ENCODE measurements around the gene CRY1. TPM values are rescaled to one million over a fixed set of nuclear protein-coding genes. Genes with fewer than 3 reads are reported as not detected.
"Not testable (repeated sequence)": the region's sequence is repeated elsewhere in the genome, so short reads cannot be mapped to it uniquely, and the experiment has no call there.

CRY1 gene
- polyA plus RNA-seq, 1 donor: 14.9 TPM

GRCh38 chr12:107108366-107108765 is 15.0 kb upstream of the CRY1 start:
- DNase-seq (ENCODE audit: low read depth): not testable (repeated sequence)

- no peak for DNase-seq (ENCODE audit: low read depth)
Measured at GRCh38 chr12:107107381-107107780, 14.0 kb upstream of the CRY1 start.

GRCh38 chr12:107106241-107107025 is 13.1 kb upstream of the CRY1 start:
- DNase-seq (ENCODE audit: low read depth): no peak

DNA sequence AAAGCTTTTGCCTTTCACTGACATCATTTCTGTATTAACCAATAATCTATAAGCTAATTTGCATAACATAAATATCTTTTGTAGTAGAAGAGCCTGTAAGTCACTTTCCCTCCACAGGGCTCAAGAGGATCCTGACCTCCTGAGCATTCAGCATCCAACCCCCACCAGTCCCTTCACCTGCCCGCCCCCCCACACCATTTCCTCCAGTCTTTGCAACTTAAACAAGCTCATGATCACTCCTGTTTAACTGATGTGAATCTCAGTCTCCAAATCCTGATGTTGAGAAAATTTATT is 12.0 kb upstream of the CRY1 start:
- no peak for DNase-seq (ENCODE audit: low read depth)

DNA sequence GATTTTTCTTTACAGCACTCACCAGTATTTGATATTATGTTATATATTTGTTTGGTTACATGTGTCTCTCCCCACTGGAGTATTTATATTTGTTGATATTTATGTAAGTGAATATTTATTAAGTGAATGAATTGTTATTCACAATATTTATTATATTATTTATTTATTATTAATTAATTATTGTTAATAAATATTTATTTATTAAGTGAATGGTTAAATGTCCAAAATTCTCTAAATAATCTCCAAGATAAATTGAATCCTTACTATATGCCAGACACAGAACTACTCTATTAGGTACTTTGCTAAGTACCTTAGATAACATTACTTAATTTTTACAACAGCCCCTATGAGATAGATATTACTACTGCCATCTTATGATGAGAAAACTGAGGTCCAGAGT is 10.2 kb upstream of the CRY1 start:
- no peak for DNase-seq (ENCODE audit: low read depth)

DNA sequence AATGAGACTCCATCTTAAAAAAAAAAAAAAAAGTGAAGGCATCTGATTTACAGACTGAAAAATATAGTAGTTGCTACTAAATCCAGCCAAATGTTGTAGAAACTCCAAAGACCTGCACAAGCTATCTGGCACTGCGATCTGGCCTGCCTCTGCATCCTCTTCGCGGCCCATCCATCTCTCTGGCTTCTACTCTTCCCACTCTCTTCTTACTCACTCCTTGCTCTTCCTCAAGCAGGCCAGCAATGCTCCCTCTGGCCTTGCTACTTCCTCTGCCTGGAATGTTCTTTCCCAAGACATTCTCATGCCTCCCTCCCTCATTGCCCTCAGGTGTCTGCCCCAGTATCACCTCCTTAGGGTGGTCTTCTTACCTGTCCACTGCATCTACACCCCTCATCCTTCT is 9.7 kb upstream of the CRY1 start:
- no peak for DNase-seq (ENCODE audit: low read depth)

GRCh38 chr12:107102294-107102693 is 8.9 kb upstream of the CRY1 start:
- no peak for DNase-seq (ENCODE audit: low read depth)

GRCh38 chr12:107101651-107102050 is 8.3 kb upstream of the CRY1 start:
- no peak for DNase-seq (ENCODE audit: low read depth)

DNA sequence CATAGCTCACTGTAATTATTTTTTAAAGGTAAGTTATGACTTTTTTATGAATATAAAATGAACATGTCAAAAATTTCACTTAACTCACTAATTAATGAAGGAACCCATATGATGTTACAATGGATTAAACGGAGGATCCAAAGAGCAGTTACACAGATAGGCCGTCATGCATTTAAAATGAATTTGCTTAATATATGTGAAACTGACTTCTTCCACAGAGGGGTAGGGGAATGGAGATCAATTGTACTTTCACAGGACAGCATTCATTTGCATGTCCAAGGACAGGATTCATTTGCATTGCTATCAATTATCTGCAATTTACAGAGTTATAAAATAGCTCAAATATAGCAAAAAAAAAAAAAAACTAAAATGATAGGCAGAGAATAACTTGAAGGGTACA is 6.6 kb upstream of the CRY1 start:
- DNase-seq (ENCODE audit: low read depth): no peak

DNA sequence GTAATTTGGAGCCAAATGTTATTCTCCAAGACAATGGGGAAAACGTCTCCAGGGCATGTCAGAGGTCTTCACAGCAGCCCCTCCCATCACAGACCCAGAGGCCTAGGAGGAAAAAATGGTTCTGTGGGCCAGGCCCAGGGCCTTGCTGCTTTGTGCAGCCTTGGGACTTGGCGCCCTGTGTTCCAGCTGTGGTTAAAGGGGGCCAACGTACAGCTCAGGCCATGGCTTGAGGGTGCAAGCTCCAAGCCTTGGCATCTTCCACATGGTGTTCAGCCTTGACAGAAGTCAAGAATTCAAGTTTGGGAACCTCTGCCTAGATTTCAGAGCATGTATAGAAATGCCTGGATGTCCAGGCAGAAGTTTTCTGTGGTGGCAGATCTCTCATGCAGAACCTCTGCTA is 3.2 kb upstream of the CRY1 start:
- DNase-seq (ENCODE audit: low read depth): no peak

DNA sequence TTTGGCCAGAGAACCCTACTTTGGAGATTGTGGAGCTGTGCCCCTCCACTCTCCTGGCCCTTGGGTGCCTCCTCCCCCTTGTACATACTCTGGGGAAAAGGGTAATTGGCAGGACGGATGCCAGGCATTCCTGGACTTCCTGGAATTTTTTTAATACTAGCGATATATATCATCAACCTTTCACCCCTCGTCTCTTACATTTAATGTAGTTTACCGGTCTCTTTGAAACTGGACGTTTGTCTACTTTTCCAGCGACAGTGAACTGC is 767 bp upstream of the CRY1 start:
- DNase-seq (ENCODE audit: low read depth): no peak

- DNase-seq (ENCODE audit: low read depth): no peak
Measured at GRCh38 chr12:107092669-107093416, 506 bp downstream of the CRY1 start.

- DNase-seq (ENCODE audit: low read depth): peak; percentile 92
Measured at GRCh38 chr12:107091989-107092641, 1.2 kb downstream of the CRY1 start.

GRCh38 chr12:107091381-107091780 is 2.0 kb downstream of the CRY1 start:
- peak; percentile 94 for DNase-seq (ENCODE audit: low read depth)

DNA sequence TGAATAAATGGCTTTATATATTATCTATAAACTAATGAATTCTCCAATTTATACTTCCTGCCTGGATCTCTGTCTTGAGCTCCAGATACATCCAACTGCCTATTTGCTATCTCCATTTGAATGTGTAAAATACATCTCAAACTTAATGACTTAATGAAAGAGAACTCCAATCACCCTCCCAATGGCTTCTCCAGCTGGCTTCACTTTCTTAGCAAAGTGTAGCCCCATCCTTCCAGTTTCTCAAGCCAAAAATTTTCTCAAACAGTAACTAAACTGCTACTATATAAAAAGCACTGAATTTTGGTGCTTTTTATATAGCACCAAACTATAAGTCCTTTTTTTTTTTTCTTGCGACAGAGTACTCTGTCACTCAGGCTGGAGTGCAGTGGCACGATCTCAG is 2.6 kb downstream of the CRY1 start:
- no peak for DNase-seq (ENCODE audit: low read depth)

DNA sequence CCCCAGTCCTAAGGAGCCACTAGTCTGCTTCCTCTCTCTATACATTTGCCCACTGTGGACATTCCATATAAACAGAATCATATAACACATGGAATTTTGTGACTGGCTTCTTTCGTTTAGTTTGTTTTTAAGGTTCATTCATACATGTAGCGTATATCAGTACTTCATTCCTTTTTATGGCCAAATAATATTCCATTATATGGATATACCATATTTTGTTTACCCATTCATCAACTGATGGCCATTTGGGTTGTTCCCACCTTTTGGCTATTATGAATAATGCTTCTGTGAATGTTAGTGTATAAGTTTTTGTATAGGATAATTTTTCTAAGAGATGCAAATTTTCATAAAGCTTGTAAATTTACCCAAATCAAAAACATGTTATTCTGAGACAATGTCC is 4.4 kb downstream of the CRY1 start:
- DNase-seq (ENCODE audit: low read depth): no peak

- no peak for DNase-seq (ENCODE audit: low read depth)
Measured at GRCh38 chr12:107086314-107086713, 7.0 kb downstream of the CRY1 start.

DNA sequence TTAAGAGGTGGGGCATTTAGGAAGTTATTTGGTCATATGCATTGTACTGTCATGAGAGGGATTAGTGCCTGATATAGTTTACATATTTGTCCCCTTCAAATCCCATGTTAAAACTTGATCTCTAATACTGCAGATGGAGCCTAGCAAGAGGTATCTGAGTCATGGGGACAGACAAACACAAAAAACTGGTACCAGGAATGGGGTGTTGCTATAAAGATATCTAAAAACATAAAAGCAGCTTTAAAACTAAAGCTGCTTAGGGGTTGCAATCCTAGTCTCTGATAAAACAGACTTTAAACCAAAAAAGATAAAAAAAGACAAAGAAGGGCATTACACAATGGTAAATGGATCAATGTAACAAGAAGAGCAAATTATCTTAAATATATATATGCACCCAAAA is 11.6 kb downstream of the CRY1 start:
- no peak for DNase-seq (ENCODE audit: low read depth)

DNA sequence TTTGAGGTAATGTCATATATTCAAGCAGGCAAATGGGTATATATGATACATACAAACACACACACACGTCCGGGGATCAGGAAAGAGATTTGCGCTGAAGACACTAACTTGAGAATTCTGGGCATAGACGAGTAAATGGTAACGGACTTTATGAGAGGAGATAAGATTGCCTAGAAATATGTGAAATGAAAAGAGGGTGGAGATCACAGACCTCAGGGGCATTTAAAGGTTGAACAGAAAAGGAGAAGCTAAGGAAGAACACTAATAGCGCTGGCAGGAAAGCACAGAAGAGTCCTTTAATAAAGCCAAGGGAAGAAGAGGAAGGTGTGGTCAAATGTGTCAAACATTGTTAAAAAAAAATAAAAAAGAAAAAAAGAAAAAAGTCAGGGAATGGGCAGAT is 13.1 kb downstream of the CRY1 start:
- DNase-seq (ENCODE audit: low read depth): no peak

GRCh38 chr12:107079172-107080011 is 14.0 kb downstream of the CRY1 start:
- no peak for DNase-seq (ENCODE audit: low read depth)

GRCh38 chr12:107073266-107073665 is 20.1 kb downstream of the CRY1 start:
- not testable (repeated sequence) for DNase-seq (ENCODE audit: low read depth)

GRCh38 chr12:107066691-107067090 is 26.7 kb downstream of the CRY1 start:
- no peak for DNase-seq (ENCODE audit: low read depth)
